Transverse colon (tissue), 4 donors: ENCODE results near the gene C10orf105. TPM values are rescaled to one million over a fixed set of nuclear protein-coding genes. Genes with fewer than 3 reads are reported as not detected.

Experiments
- DNase-seq: peaks from one replicate; pipeline ENCODE4 v3.0.0-alpha.2; 2019
- H3K27ac ChIP-seq, 4 donors: fragments of 200-600 bp; sonication (generic); 2 replicates each; pipeline ENCODE4 v1.5.1; 2016 to 2018; ENCODE audit warnings: inconsistent platforms in 4 of 4
- H3K27me3 ChIP-seq: fragments of 200-600 bp; sonication (generic); 2 replicates; pipeline ENCODE4 v1.5.1; 2017; ENCODE audit warnings: inconsistent platforms
- H3K36me3 ChIP-seq, 4 donors: fragments of 200-600 bp; sonication (generic); 2 replicates each; pipeline ENCODE4 v1.5.1; 2017 to 2019; ENCODE audit warnings: inconsistent platforms in 4 of 4
- H3K4me1 ChIP-seq, 4 donors: fragments of 200-600 bp; sonication (generic); 2 replicates each; pipeline ENCODE4 v1.5.1; 2017 to 2020; ENCODE audit warnings: inconsistent platforms in 4 of 4
- H3K4me3 ChIP-seq, 4 donors: fragments of 200-600 bp; sonication (generic); 1 replicate in 1 of 4; 2 replicates in 3 of 4; pipeline versions ENCODE4 v1.5.1 to v1.6.1; 2017 to 2019; ENCODE audit warnings: inconsistent platforms in 4 of 4
- H3K9me3 ChIP-seq, 2 donors: fragments of 200-600 bp; sonication (generic); 2 replicates each; pipeline ENCODE4 v1.5.1; 2017 to 2019; ENCODE audit warnings: inconsistent platforms in 2 of 2
- EP300 ChIP-seq: sonication (generic); formaldehyde crosslinking; IDR thresholded peaks from one replicate; pipeline ENCODE4 v1.6.1; 2017; ENCODE audit warnings: antibody characterized with exemption, low read depth
- POLR2A ChIP-seq: fragments of 450-650 bp; IDR thresholded peaks from one replicate; pipeline ENCODE4 v1.6.1; 2016; ENCODE audit warnings: antibody characterized with exemption, mild to moderate bottlenecking, moderate library complexity
- POLR2AphosphoS5 ChIP-seq, 3 donors: sonication (generic); formaldehyde crosslinking; IDR thresholded peaks; one replicate each; pipeline ENCODE4 v1.6.1; 2016; ENCODE audit warnings: antibody characterized with exemption in 3 of 3
- WGBS, 2 donors: methylation state at CpG; one replicate each; pipeline ENCODE4 v1.1.5; 2018; ENCODE audit warnings: low coverage in 1 of 2; 5-methylcytosine and 5-hydroxymethylcytosine counted together
- in situ Hi-C, 4 donors: fragments of 200-750 bp; cut with MboI; loops; one replicate each; pipeline versions ENCODE4 v1.15.0 to v1.15.1; 2017; ENCODE audit warnings: low sequenced_read_pairs in 3 of 4, low pct_ligation_motif_present in 1 of 4, low pct_unique_long_range_greater_than_20kb in 1 of 4
- intact Hi-C: fragments of 100-400 bp; cut with DNase I; formaldehyde crosslinking; loops from one replicate; pipeline ENCODE4 v1.15.1; 2023; ENCODE audit warnings: low total_unique reads
- total RNA-seq, 4 donors: library from RNA; depleted of rRNA; stranded (reverse); fragments of >200 nt; gene quantifications; one replicate each; pipeline ENCODE4 v1.1.0, GENCODE V29; 2016
- TF ChIP-seq, protein P1 (sequence below), 5 experiments: fragments of 200-600 bp in 3 of 5; fragments of 450-650 bp in 2 of 5; sonication (generic) in 3 of 5; IDR thresholded peaks; 1 replicate in 2 of 5; 2 replicates in 3 of 5; pipeline ENCODE4 v1.5.1; 2016 to 2017; ENCODE audit warnings: antibody characterized with exemption in 5 of 5, inconsistent platforms in 3 of 5, mild to moderate bottlenecking in 2 of 5, moderate library complexity in 1 of 5

The C10orf105 gene
- total RNA-seq, 4 donors from 2014 or later: 0.16 TPM; not detected in 3

DNA sequence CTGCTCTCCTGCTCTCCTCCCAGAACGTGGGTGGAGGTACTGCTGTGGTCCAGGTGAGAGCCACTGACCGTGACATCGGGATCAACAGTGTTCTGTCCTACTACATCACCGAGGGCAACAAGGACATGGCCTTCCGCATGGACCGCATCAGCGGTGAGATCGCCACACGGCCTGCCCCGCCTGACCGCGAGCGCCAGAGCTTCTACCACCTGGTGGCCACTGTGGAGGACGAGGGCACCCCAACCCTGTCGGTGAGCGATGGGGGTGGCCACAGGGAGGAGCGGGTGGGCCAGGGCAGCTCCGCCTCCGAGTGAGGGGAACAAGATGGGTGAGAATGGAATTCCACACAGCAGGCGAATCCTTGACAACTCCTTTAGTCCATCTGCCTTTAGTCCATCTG lies 22.1 kb upstream of the C10orf105 start:
- TF ChIP-seq POLR2AphosphoS5 (IDR thresholded peaks at IDR 0.05): no peak
- TF ChIP-seq EP300: no peak
- TF ChIP-seq, protein P1, sequence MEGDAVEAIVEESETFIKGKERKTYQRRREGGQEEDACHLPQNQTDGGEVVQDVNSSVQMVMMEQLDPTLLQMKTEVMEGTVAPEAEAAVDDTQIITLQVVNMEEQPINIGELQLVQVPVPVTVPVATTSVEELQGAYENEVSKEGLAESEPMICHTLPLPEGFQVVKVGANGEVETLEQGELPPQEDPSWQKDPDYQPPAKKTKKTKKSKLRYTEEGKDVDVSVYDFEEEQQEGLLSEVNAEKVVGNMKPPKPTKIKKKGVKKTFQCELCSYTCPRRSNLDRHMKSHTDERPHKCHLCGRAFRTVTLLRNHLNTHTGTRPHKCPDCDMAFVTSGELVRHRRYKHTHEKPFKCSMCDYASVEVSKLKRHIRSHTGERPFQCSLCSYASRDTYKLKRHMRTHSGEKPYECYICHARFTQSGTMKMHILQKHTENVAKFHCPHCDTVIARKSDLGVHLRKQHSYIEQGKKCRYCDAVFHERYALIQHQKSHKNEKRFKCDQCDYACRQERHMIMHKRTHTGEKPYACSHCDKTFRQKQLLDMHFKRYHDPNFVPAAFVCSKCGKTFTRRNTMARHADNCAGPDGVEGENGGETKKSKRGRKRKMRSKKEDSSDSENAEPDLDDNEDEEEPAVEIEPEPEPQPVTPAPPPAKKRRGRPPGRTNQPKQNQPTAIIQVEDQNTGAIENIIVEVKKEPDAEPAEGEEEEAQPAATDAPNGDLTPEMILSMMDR (IDR thresholded peaks at IDR 0.05): no peak
- in situ Hi-C loops: no loop called here
- DNase-seq: no peak
- Histone ChIP-seq H3K4me1 (peaks cover 15 to 43% (median 32%) of the 10 kb centered on the region in 4 donors), H3K36me3 (no peaks in the 10 kb centered on the region), H3K9me3 (no peaks in the 10 kb centered on the region), H3K4me3 (no peak overlapping the region), H3K27me3 (no peaks in the 10 kb centered on the region), H3K27ac (no peak overlapping the region)
- intact Hi-C loops: no loop called here
- WGBS, 2 donors: 96% methylated on average over 18 of the region's 20 CpGs; no CpG with 5 or more reads in 1 of the 2 donors

- H3K4me3 ChIP-seq: no peak overlapping the region
- 61 to 76% methylated on average over 3 to 4 of the region's 4 CpGs for WGBS, 2 donors
- no peak overlapping the region for H3K27ac ChIP-seq
- H3K36me3 ChIP-seq: no peaks in the 10 kb centered on the region
- intact Hi-C loops: no loop called here
- peaks cover 15 to 43% (median 32%) of the 10 kb centered on the region in 4 donors for H3K4me1 ChIP-seq
- TF ChIP-seq, protein P1 (IDR thresholded peaks at IDR 0.05): no peak
- no peak for TF ChIP-seq POLR2A
- TF ChIP-seq POLR2AphosphoS5 (IDR thresholded peaks at IDR 0.05): no peak
- in situ Hi-C loops: no loop called here
- no peaks in the 10 kb centered on the region for H3K27me3 ChIP-seq
- H3K9me3 ChIP-seq: no peaks in the 10 kb centered on the region
- DNase-seq: no peak
Observed at GRCh38 chr10:71741029-71741428, 21.5 kb upstream of the C10orf105 start.

DNA sequence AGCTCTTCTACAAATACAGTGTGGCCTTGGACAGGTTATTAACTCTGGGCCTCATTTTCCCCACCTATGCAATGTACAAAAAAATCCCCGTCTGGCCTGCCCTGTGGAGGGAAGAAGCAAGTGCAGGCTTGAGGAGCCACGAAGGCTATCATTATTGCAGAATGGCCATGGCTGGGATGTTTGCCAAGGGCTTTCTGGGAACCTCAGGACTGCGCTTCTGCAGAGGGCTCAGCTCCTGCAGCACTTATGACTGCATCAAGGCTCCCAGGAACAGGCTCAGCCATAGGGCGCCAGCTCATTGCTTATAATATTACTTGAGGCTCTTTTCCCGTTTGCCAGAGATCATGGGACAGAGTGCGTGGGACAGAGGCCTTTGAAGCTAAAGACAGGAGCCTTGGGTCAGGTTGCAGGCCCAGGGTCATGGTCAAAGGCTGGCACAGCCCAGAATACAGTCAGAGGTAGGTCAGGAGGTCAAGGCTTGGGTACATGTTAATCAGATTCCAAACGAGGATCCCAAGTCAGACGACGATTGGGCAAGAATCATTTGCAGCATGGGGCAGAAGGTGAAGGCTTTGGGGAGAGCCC lies 20.6 kb upstream of the C10orf105 start:
- Histone ChIP-seq H3K4me1 (peaks cover 18 to 50% (median 34%) of the 10 kb centered on the region in 4 donors), H3K9me3 (no peaks in the 10 kb centered on the region), H3K36me3 (no peaks in the 10 kb centered on the region), H3K4me3 (no peak overlapping the region), H3K27ac (no peak overlapping the region), H3K27me3 (no peaks in the 10 kb centered on the region)
- in situ Hi-C loops: no loop called here
- WGBS, 2 donors: 50% methylated on average over 9 of the region's 9 CpGs; no CpG with 5 or more reads in 1 of the 2 donors
- intact Hi-C loops: no loop called here
- DNase-seq: peak; percentile 49
- no peak for TF ChIP-seq POLR2A
- TF ChIP-seq, protein P1 (IDR thresholded peaks at IDR 0.05): peak in 1 of 5 experiments; percentile 13

GRCh38 chr10:71739358-71739900 lies 19.9 kb upstream of the C10orf105 start:
- no peak overlapping the region for H3K4me3 ChIP-seq
- DNase-seq: no peak
- H3K36me3 ChIP-seq: no peaks in the 10 kb centered on the region
- H3K27ac ChIP-seq: no peak overlapping the region
- peaks cover 18 to 52% (median 34%) of the 10 kb centered on the region in 4 donors for H3K4me1 ChIP-seq
- intact Hi-C loops (no loop called here), in situ Hi-C loops (no loop called here)
- H3K27me3 ChIP-seq: no peaks in the 10 kb centered on the region
- H3K9me3 ChIP-seq: no peaks in the 10 kb centered on the region
- WGBS, 2 donors: 92 to 100% methylated on average over 2 to 8 of the region's 8 CpGs
- TF ChIP-seq EP300 (no peak), POLR2A (no peak), POLR2AphosphoS5 (IDR thresholded peaks at IDR 0.05) (no peak)
- TF ChIP-seq, protein P1 (IDR thresholded peaks at IDR 0.05): no peak
